GM21717 (cell line): Measurements from ENCODE around the gene FBXW2.

ENCODE experiments used
- ATAC-seq: cut with Tn5 transposase; IDR thresholded peaks from one replicate; pipeline ENCODE4 v1.9.1; 2021; ENCODE audit warnings: mild to moderate bottlenecking, moderate library complexity; ENCODE audit not compliant: unreplicated experiment

The FBXW2 gene

GRCh38 chr9:120715389-120715924 is 77.8 kb downstream of the FBXW2 start:
- ATAC-seq = no peak

- no peak for ATAC-seq
Observed at GRCh38 chr9:120714846-120715388, 78.3 kb downstream of the FBXW2 start.

DNA sequence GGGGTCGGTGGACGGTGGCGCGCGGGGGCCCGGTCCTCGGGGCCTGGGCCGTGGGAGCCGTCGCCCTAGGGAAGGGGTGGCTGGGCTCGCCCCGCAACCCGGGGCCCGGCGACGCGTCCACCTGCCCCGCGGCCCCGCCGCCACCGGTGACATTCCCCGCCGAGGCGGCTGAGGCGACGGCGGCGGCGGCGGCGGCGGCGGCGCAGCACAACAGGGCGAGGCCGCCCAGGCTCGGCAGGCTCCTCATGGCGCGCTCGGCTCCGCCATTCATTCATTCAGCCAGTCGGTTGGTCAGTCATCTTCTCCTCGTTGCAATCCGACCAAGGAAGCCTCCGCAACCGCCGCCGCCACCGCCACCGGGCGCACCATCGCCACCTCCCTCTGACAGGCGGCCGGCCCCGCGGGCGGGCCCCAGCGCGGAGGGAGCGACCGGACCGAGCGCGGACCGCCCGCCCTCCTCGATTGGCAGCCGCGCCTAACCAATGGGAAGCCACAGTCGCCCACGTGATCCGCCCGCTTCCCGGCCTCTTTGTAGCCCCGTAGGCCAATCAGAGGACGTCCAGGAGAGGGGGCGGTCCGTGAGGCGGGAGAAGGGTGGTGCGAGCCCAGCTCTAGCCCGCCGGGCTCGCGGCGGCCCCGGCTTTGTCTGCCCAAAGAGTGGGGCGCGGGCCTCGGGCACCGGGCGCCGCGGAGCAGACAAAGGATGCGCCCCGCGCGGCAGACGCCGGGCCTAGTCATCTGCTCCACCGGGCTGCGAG is 78.9 kb downstream of the FBXW2 start, which contains the start of gene MEGF9:
Gene MEGF9, minus strand, starts transcription at position 383 of the 758 bp plus-strand sequence. Its CDS starts 112 bp downstream, at position 271.
- peak; percentile 97 for ATAC-seq

DNA sequence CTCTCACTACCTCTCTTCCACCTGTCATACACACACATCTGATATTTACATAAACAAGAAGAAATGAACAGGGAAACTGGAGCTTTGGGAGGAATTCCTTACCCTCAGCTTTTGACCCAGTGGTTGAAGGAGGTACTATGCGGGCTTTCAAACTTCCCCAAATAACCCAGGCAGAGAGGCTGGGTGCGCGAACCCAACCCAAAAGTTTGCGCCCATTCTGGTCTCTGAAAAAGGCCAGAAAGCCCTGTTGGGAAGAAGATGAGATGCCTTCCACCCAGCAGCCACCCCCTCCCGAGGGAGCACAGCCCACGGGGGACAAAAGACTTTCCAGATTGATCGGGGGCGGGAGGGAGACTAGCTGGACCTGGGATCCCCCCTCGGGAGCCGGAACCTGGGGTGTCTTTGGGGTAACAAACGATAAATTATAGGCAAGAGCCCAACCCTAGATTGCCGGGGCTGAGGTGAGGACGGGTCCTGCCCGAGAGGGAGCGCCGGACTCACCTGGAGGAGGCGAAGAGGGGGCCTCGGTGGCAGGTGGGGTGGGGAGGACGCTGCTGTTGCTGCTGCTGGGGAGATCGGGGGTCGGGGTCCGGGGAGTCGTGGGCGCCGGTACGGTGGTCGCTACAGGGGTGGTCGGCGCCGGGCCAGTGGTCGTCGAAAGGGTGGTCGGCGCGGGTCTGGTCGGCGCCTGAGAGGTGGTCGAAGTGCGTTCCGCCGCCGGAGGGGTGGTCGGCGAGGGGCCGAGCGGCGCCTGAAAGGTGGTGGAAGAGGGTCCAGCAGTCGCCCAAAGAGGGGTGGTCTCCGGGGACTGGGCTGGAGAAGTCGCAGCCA is 79.7 kb downstream of the FBXW2 start:
- no peak for ATAC-seq

GRCh38 chr9:120712539-120713031 is 80.6 kb downstream of the FBXW2 start:
- ATAC-seq = no peak

- no peak for ATAC-seq
Observed at GRCh38 chr9:120711841-120712538, 81.2 kb downstream of the FBXW2 start.

GRCh38 chr9:120711354-120711753 is 81.9 kb downstream of the FBXW2 start:
- ATAC-seq = no peak

DNA sequence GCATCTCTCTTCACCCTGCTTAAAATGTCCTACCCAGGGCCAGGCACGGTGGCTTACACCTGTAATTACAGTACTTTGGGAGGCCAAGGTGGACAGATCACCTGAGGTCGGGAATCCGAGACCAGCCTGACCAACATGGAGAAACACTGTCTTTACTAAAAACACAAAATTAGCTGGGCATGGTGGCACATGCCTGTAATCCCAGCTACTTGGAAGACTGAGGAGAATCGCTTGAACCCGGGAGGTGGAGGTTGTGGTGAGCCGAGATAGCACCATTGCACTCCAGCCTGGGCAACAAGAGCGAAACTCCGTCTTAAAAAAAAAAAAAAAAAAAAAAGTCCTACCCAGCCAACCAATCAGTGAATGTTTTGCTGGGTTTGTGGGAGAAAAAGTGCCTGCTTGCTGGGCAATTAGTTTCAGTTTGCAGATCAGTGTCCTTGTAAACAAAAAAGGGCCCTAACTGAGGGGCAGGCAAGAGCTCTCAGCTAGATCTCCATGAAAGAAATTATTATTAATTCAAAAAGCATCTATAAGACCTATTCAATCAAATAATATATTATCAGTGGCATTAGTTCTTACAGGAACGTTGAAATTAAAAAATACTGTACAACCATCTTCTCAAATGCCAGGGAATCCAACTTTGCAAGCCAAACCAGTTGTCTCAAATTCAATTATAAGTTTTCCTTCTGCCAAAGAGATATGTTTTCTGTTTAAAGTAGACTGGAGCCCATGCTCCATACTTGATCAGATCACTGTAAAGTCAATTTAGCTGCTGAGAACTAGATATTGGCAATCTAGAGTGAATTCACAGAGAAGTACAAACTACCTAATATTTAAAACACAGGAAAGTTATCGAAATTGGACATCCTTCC is 82.9 kb downstream of the FBXW2 start:
- ATAC-seq = no peak

- no peak for ATAC-seq
Observed at GRCh38 chr9:120708526-120709224, 84.5 kb downstream of the FBXW2 start.

DNA sequence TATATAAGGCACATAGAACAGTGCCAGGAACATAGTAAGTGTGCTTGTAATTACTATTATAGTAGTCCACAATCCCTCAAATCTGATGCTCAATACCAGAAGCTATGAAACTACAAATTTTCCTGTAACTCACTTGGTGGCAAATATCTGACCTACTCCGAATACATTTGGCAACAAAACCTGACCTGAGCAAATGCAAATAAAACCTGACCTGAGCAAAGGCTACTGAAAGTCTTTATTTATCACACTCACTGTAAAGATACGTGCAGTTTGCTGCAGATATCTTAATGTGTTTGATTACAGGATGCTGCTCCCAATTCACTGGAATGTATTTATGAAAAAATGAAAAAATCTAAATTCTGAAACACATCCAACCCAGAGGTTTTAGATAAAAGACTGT is 86.0 kb downstream of the FBXW2 start:
- ATAC-seq = no peak
